GM19372 (cell line): Measurements from ENCODE around the gene ZSWIM4.
A peak's percentile ranks its signal among the peaks of the same experiment; 100 is the strongest.
"Not testable (repeated sequence)": the region's sequence is repeated elsewhere in the genome, so short reads cannot be mapped to it uniquely, and the experiment has no call there.

Experiments
- ATAC-seq: cut with Tn5 transposase; IDR thresholded peaks from one replicate; pipeline ENCODE4 v1.9.1; 2021; ENCODE audit warnings: mild to moderate bottlenecking, low read depth, moderate library complexity; ENCODE audit not compliant: unreplicated experiment

ZSWIM4 gene

GRCh38 chr19:13846557-13847406 is 51.5 kb downstream of the ZSWIM4 start:
- peak; percentile 53 for ATAC-seq

GRCh38 chr19:13847407-13848339 is 52.4 kb downstream of the ZSWIM4 start:
- no peak for ATAC-seq

- ATAC-seq, result no peak
Measured at GRCh38 chr19:13848340-13848677, 53.1 kb downstream of the ZSWIM4 start.

- no peak for ATAC-seq
Measured at GRCh38 chr19:13848798-13849676, 53.8 kb downstream of the ZSWIM4 start.

- no peak for ATAC-seq
Measured at GRCh38 chr19:13849991-13850909, 55.0 kb downstream of the ZSWIM4 start.

- no peak for ATAC-seq
Measured at GRCh38 chr19:13850910-13851733, 55.9 kb downstream of the ZSWIM4 start.

GRCh38 chr19:13851734-13852114 is 56.5 kb downstream of the ZSWIM4 start:
- not testable (repeated sequence) for ATAC-seq

GRCh38 chr19:13852171-13852707 is 57.0 kb downstream of the ZSWIM4 start:
- not testable (repeated sequence) for ATAC-seq

GRCh38 chr19:13856497-13856896 is 61.3 kb downstream of the ZSWIM4 start:
- ATAC-seq, result no peak

- ATAC-seq, result no peak
Measured at GRCh38 chr19:13859361-13859880, 64.2 kb downstream of the ZSWIM4 start.

- ATAC-seq, result no peak
Measured at GRCh38 chr19:13860679-13861391, 65.6 kb downstream of the ZSWIM4 start.

- ATAC-seq, result no peak
Measured at GRCh38 chr19:13861392-13861713, 66.1 kb downstream of the ZSWIM4 start.

- ATAC-seq, result no peak
Measured at GRCh38 chr19:13861714-13862531, 66.7 kb downstream of the ZSWIM4 start.

- ATAC-seq, result no peak
Measured at GRCh38 chr19:13864046-13864666, 68.9 kb downstream of the ZSWIM4 start.

- ATAC-seq, result no peak
Measured at GRCh38 chr19:13864667-13865570, 69.7 kb downstream of the ZSWIM4 start.
